Measurements from ENCODE around the gene COL8A2.

The COL8A2 gene

DNA sequence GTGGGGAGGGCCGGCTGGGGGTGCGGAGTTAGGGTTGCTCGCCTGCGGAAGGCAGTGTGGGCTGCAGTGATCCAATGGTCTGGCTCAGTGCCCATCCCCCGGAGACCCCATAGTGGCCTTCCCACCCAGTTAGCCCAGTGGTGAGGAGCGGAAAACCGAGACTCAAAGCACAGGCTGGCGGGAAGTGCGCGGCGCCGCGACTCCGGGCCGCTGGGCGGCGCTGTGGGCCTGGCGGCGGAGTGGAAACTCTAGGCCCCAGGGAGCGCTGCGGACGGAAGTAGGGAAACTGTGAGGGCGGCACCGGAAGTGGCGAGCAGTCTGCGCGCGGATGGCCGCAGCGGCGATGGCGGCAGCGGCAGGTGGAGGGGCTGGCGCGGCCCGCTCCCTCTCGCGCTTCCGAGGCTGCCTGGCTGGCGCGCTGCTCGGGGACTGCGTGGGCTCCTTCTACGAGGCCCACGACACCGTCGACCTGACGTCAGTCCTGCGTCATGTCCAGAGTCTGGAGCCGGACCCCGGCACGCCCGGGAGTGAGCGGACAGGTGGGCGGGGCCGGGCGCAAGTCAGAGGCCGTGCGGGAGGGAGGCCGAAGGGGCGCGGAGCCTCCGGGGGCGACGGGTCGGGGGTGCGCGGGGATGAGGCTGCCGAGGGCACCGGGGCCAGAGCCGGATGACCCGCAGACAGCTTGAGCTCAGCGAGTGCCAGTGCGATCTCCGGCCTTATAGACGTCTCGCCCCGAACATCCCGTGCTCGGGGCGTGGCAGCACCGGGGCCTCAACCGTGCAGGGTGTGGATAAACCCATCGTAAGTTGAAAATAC lies 36.2 kb downstream of the COL8A2 start, which contains the start of gene ADPRS:
ADPRS (plus strand) TSS at position 316 of the 816 bp plus-strand sequence; CDS start at position 329, 13 bp downstream.
- DNase-seq, result peak; percentile 84 to 92 (median 87)

DNA sequence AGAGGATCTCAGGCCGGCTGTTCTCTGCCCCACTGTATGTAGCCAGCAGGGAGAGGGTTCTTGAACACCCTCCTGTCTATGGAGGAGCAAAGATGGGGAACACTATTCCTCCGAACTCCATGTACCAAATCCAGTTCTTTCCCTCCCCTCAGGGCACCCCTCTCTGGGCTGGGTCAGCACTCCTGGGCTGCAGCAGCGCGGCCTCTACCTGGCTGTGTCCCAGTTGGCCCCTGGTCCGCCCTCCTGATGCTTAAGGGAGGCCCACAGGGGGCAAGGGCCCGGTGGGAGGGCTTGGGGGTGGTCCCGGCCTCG lies 36.8 kb downstream of the COL8A2 start:
- no peak for DNase-seq

GRCh38 chr1:36087233-36088123 lies 37.5 kb downstream of the COL8A2 start:
- no peak for DNase-seq

GRCh38 chr1:36086529-36087232 lies 38.3 kb downstream of the COL8A2 start:
- DNase-seq, result no peak

GRCh38 chr1:36085686-36086526 lies 39.1 kb downstream of the COL8A2 start:
- no peak for DNase-seq

- no peak for DNase-seq
Measured at GRCh38 chr1:36085126-36085525, 39.9 kb downstream of the COL8A2 start.

- no peak for DNase-seq
Measured at GRCh38 chr1:36084497-36085115, 40.4 kb downstream of the COL8A2 start.

GRCh38 chr1:36083635-36084496 lies 41.2 kb downstream of the COL8A2 start, which contains the start of gene TEKT2:
TSS of gene TEKT2 (plus strand) at chr1:36084094. CDS start at chr1:36084922, 828 bp downstream.
- no peak for DNase-seq

GRCh38 chr1:36083219-36083618 lies 41.8 kb downstream of the COL8A2 start:
- DNase-seq, result no peak

GRCh38 chr1:36081926-36082485 lies 43.0 kb downstream of the COL8A2 start:
- DNase-seq, result no peak

DNA sequence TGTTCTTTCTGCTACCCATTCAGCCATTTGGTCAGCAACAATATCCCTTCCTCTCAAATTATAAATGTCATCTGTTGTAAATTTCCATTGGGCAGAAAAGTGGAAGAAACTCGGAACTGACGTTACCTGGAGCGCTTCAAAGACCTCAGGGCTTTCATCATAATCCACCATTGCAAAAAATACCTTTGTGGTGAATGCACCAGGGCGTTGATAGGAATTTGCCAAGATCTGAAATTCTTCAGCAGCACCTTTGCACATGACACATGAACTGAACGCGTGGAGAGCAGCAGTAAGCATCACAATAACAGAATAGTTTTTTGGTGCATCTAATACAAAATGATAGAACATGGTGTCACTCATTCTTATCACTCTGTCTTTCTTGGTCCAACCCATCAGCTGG lies 44.2 kb downstream of the COL8A2 start:
- no peak for DNase-seq

- no peak for DNase-seq
Measured at GRCh38 chr1:36080236-36080635, 44.8 kb downstream of the COL8A2 start.

GRCh38 chr1:36076979-36077573 lies 47.9 kb downstream of the COL8A2 start:
- no peak for DNase-seq

- DNase-seq, result no peak
Measured at GRCh38 chr1:36070349-36070748, 54.7 kb downstream of the COL8A2 start.

DNA sequence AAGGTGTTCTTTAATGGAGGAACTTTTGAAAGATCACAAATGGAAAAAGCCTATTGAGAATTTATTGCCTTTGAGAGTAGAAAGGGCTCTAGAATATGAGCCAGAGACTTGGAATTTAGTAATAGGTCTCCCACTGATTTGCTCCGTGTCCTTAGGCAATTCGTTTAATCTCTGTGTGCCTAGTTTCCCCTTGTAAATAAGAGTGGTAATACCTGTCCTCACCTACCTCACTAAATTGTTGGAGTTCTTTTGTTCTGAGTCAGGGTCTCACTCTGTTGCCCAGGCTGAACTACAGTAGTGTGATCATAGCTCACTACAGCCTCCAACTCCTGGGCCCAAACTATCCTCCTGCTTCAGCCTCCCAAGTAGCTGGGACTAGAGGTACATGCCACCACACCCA lies 56.2 kb downstream of the COL8A2 start:
- no peak for DNase-seq

GRCh38 chr1:36067871-36068270 lies 57.2 kb downstream of the COL8A2 start:
- no peak for DNase-seq

- DNase-seq, result no peak
Measured at GRCh38 chr1:36062315-36062714, 62.7 kb downstream of the COL8A2 start.

DNA sequence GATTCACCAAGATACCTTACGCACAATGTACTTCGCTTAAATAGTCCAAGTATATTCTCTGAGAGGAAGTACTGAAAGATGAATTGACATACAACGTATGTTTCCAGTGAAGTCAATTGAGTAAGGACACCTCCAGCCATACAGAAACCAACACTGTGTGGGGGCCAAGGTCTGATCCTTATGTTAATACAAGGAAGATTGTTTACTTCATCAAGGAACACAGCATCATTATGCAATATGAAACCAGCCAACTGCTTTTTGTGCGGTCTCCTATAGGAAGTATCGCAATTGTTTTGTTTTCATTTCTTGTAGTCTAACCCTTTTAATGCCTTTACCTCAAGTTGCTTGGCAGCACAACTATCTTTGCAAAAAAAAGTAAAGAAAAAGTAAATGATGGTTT lies 69.3 kb downstream of the COL8A2 start:
- DNase-seq, result no peak

GRCh38 chr1:36053978-36054377 lies 71.0 kb downstream of the COL8A2 start:
- DNase-seq, result no peak

GRCh38 chr1:36051821-36052220 lies 73.2 kb downstream of the COL8A2 start:
- DNase-seq, result no peak
